ENCODE results near the gene LGALS9. TPM values are rescaled to one million over a fixed set of nuclear protein-coding genes. Genes with fewer than 3 reads are reported as not detected.
"Not testable (repeated sequence)": the region's sequence is repeated elsewhere in the genome, so short reads cannot be mapped to it uniquely, and the experiment has no call there.

The LGALS9 gene
- total RNA-seq, 1 donor from 2014 or later = 2.9 TPM

GRCh38 chr17:27664606-27664965, 33.6 kb downstream of the LGALS9 start:
- no peak for TF ChIP-seq CTCF (conservative IDR thresholded peaks at IDR 0.05; ENCODE audit: low read depth, low read length)

GRCh38 chr17:27665549-27665948, 34.6 kb downstream of the LGALS9 start:
- DNase-seq (ENCODE audit: low read depth) = no peak
- H3K4me3 ChIP-seq (ENCODE audit: low read depth, low read length) = no peak overlapping the region
- TF ChIP-seq CTCF (conservative IDR thresholded peaks at IDR 0.05; ENCODE audit: low read depth, low read length) = no peak

More at GRCh38 chr17:27664606-27664965, 33.6 kb downstream of the LGALS9 start:
- no peak overlapping the region for H3K4me3 ChIP-seq (ENCODE audit: low read depth, low read length)
- no peak for DNase-seq (ENCODE audit: low read depth)

- H3K4me3 ChIP-seq (ENCODE audit: low read depth, low read length); DNase-seq (ENCODE audit: low read depth): not testable (repeated sequence)
Observed at GRCh38 chr17:27666270-27666669, 35.3 kb downstream of the LGALS9 start.

- no peak overlapping the region for H3K4me3 ChIP-seq (ENCODE audit: low read depth, low read length)
- no peak for TF ChIP-seq CTCF (conservative IDR thresholded peaks at IDR 0.05; ENCODE audit: low read depth, low read length)
- DNase-seq (ENCODE audit: low read depth) = no peak
Observed at GRCh38 chr17:27666831-27667560, 36.0 kb downstream of the LGALS9 start.

GRCh38 chr17:27667656-27668487, 36.9 kb downstream of the LGALS9 start:
- no peak for TF ChIP-seq CTCF (conservative IDR thresholded peaks at IDR 0.05; ENCODE audit: low read depth, low read length)
- no peak overlapping the region for H3K4me3 ChIP-seq (ENCODE audit: low read depth, low read length)
- DNase-seq (ENCODE audit: low read depth) = no peak

- no peak overlapping the region for H3K4me3 ChIP-seq (ENCODE audit: low read depth, low read length)
- no peak for DNase-seq (ENCODE audit: low read depth)
- TF ChIP-seq CTCF (conservative IDR thresholded peaks at IDR 0.05; ENCODE audit: low read depth, low read length) = no peak
Observed at GRCh38 chr17:27668488-27668823, 37.5 kb downstream of the LGALS9 start.

GRCh38 chr17:27669136-27669535, 38.1 kb downstream of the LGALS9 start:
- no peak overlapping the region for H3K4me3 ChIP-seq (ENCODE audit: low read depth, low read length)
- TF ChIP-seq CTCF (conservative IDR thresholded peaks at IDR 0.05; ENCODE audit: low read depth, low read length) = no peak
- DNase-seq (ENCODE audit: low read depth) = no peak
